GM23248 (cell line): Measurements from ENCODE around the gene CFAP45. TPM values are rescaled to one million over a fixed set of nuclear protein-coding genes. Genes with fewer than 3 reads are reported as not detected.

ENCODE experiments used
- DNase-seq: peaks from one replicate; pipeline ENCODE4 v3.0.0-alpha.2; 2015
- H2AFZ ChIP-seq: fragments of 200-600 bp; sonication (generic); 2 replicates; pipeline ENCODE4 v1.6.1; 2016; ENCODE audit warnings: antibody characterized with exemption
- H3F3A ChIP-seq: fragments of 200-600 bp; sonication (generic); 2 replicates; pipeline ENCODE4 v1.6.1; 2016; ENCODE audit warnings: mild to moderate bottlenecking, antibody characterized with exemption, mixed run types; ENCODE audit not compliant: insufficient read depth
- H3K27ac ChIP-seq: fragments of 200-600 bp; sonication (generic); 2 replicates; pipeline ENCODE4 v1.5.1; 2016; ENCODE audit warnings: mild to moderate bottlenecking
- H3K27me3 ChIP-seq: fragments of 200-600 bp; sonication (generic); replicated peaks from 2 replicates; pipeline ENCODE4 v1.6.1; 2016; ENCODE audit warnings: mild to moderate bottlenecking; ENCODE audit not compliant: insufficient read depth
- H3K36me3 ChIP-seq: fragments of 200-600 bp; sonication (generic); 2 replicates; pipeline ENCODE4 v1.6.1; 2016; ENCODE audit warnings: low read depth, mild to moderate bottlenecking
- H3K4me1 ChIP-seq: fragments of 200-600 bp; sonication (generic); 2 replicates; pipeline ENCODE4 v1.6.1; 2016; ENCODE audit warnings: mild to moderate bottlenecking; ENCODE audit not compliant: insufficient read depth
- H3K4me2 ChIP-seq: fragments of 200-600 bp; sonication (generic); one replicate; pipeline ENCODE4 v1.6.1; 2016; ENCODE audit warnings: mild to moderate bottlenecking; ENCODE audit not compliant: unreplicated experiment
- H3K4me3 ChIP-seq: fragments of 200-600 bp; sonication (generic); 2 replicates; pipeline ENCODE4 v1.5.1; 2016; ENCODE audit warnings: mild to moderate bottlenecking
- H3K79me2 ChIP-seq: fragments of 200-600 bp; sonication (generic); 2 replicates; pipeline ENCODE4 v1.6.1; 2016; ENCODE audit warnings: mild to moderate bottlenecking; ENCODE audit not compliant: insufficient read depth
- H3K9ac ChIP-seq: fragments of 200-600 bp; sonication (generic); 2 replicates; pipeline ENCODE4 v1.6.1; 2016; ENCODE audit warnings: mild to moderate bottlenecking
- H3K9me2 ChIP-seq: fragments of 200-600 bp; sonication (generic); 2 replicates; pipeline ENCODE4 v1.6.1; 2016; ENCODE audit warnings: mixed run types, mild to moderate bottlenecking, moderate library complexity; ENCODE audit not compliant: insufficient read depth
- H3K9me3 ChIP-seq: fragments of 200-600 bp; sonication (generic); one replicate; pipeline ENCODE4 v1.6.1; 2017; ENCODE audit warnings: low read depth
- H4K20me1 ChIP-seq: fragments of 200-600 bp; sonication (generic); 2 replicates; pipeline ENCODE4 v1.6.0; 2016; ENCODE audit not compliant: insufficient read depth
- EZH2 ChIP-seq: fragments of 200-600 bp; sonication (generic); IDR thresholded peaks from 2 replicates; pipeline ENCODE4 v1.6.1; 2018; ENCODE audit warnings: antibody characterized with exemption, mild to moderate bottlenecking; ENCODE audit not compliant: insufficient read depth, poor library complexity, severe bottlenecking
- EZH2phosphoT487 ChIP-seq: fragments of 200-600 bp; sonication (generic); IDR thresholded peaks from 2 replicates; pipeline ENCODE4 v1.6.1; 2018; ENCODE audit warnings: antibody characterized with exemption, moderate library complexity, mild to moderate bottlenecking, low read depth; ENCODE audit not compliant: insufficient read depth
- WGBS, 2 experiments: methylation state at CpG; one replicate each; pipeline ENCODE4 v1.1.6; 2015 to 2017; ENCODE audit warnings: low lambda C conversion rate in 2 of 2, low coverage in 1 of 2; ENCODE audit errors: missing lambda C conversion rate in 2 of 2; 5-methylcytosine and 5-hydroxymethylcytosine counted together
- in situ Hi-C: fragments of 300-500 bp; cut with MboI; formaldehyde crosslinking; loops from 2 replicates; pipeline ENCODE4 v1.15.0; 2020
- polyA plus RNA-seq: library from polyadenylated mRNA; unstranded; fragments of >200 nt; fragmentation: Nextera tagmentation; extraction: Ambion mirVana; gene quantifications from 2 replicates; pipeline ENCODE4 v1.2.1, GENCODE V29; 2016
- total RNA-seq: library from RNA; depleted of rRNA; stranded (reverse); fragments of >200 nt; shearing (Covaris generic); gene quantifications from 2 replicates; pipeline ENCODE4 v1.2.3, GENCODE V29; 2014

CFAP45 gene
- total and polyA plus RNA-seq, 2 experiments from 2014 or later = 0.51 TPM; not detected in 1

DNA sequence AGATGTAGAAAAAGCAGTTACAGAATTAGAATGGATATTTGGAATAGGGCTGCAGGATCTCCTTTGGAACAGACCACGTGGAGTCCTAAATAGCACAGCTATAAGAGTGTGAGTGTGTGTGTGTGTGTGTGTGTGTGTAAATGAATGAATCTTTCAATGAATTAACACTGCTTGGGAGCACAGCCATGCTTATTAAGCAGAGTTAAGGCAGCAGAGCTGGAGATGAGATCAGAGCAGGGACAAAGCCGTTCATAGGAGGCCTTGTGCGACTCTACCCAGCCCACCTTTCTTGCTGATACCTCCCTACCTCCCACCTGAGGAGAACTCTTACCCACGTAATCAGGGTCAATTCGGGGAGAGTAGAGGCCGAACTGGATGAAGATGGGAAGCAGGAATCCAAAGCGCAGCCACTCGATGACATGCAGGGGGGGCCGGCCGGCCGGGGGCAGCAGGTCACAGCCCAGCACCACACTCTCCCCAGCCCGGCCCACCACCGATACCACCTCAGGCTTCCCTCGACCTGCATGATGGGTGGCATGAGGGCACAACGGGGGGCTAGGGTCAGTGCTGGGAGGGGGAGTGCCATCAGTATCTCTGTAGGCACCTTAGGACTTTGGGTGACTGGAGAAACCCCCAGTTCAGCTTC lies 42.8 kb upstream of the CFAP45 start:
- Histone ChIP-seq H3K4me3 (no peak overlapping the region), H2AFZ (no peak overlapping the region), H3K27me3 (peaks cover 4% of the 10 kb centered on the region; the same call in 1 of the 2 replicates), H3F3A (no peaks in the 10 kb centered on the region), H3K79me2 (no peaks in the 10 kb centered on the region), H3K4me1 (no peaks in the 10 kb centered on the region), H3K9ac (no peak overlapping the region), H3K9me2 (no peaks in the 10 kb centered on the region), H3K27ac (no peak overlapping the region), H3K9me3 (no peaks in the 10 kb centered on the region), H4K20me1 (no peaks in the 10 kb centered on the region), H3K4me2 (no peak overlapping the region), H3K36me3 (no peaks in the 10 kb centered on the region)
- no peak for DNase-seq
- WGBS, 2 experiments = 61 to 69% methylated on average over 11 to 15 of the region's 15 CpGs
- in situ Hi-C loops = no loop called here
- TF ChIP-seq EZH2phosphoT487 (no peak), EZH2 (no peak)

DNA sequence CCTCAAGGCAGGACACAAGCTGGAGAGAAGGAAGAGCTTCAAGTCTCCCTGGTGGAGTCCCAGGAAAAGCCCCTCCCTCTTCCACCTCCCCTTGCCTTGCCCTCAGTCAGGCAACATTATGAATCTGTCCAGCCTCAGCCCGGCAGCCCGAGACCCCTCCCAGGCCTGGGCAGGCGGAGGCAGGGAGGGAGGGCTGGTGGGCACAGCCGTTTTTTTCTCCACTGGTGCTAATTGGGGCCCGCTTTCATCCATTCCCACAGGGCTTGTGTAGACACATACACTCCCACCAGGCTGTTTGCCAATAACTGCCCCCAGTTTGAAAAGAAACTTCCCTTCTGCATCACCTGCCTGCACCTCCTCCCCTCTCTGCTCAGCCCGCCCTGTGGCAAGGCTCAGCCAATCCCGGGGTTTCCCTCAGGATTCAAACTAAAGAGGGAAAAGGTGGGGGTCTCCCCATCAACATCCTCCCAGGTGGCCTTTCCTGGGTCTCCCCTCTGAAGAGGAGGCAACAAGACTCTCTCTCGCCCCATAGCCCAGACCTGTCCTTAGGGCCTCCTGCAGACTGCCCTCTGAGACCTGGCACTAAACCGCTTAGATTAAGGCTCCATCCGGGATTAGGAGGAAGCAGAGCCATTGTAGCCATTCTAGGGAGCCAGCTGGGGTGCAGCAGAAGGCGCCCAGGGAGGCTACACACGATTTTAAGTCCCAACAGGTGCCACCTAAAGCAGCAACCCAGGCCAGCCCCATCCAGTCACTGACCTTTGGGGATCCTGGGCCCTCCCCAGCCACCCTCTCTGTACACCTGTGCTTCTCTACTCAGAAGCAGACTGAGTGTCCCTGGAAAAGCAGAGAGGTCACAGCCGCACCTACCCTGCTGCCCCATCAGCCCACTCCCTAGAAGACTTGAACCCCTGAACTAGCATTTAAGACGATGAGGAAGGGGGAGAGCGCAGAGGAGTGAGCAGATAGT lies 41.9 kb upstream of the CFAP45 start:
- H3K9me2 ChIP-seq = no peaks in the 10 kb centered on the region
- H3K79me2 ChIP-seq = no peaks in the 10 kb centered on the region
- no peak overlapping the region for H3K9ac ChIP-seq
- H3K4me2 ChIP-seq = no peak overlapping the region
- peaks cover 4% of the 10 kb centered on the region; the same call in 1 of the 2 replicates for H3K27me3 ChIP-seq
- H3K4me1 ChIP-seq = no peaks in the 10 kb centered on the region
- in situ Hi-C loops = no loop called here
- no peak overlapping the region for H2AFZ ChIP-seq
- H3F3A ChIP-seq = no peaks in the 10 kb centered on the region
- no peak overlapping the region for H3K4me3 ChIP-seq
- TF ChIP-seq EZH2 (no peak), EZH2phosphoT487 (no peak)
- DNase-seq = no peak
- no peaks in the 10 kb centered on the region for H3K9me3 ChIP-seq
- no peaks in the 10 kb centered on the region for H4K20me1 ChIP-seq
- H3K27ac ChIP-seq = no peak overlapping the region
- no peaks in the 10 kb centered on the region for H3K36me3 ChIP-seq
- 58% methylated on average over 14 to 15 of the region's 15 CpGs for WGBS, 2 experiments

DNA sequence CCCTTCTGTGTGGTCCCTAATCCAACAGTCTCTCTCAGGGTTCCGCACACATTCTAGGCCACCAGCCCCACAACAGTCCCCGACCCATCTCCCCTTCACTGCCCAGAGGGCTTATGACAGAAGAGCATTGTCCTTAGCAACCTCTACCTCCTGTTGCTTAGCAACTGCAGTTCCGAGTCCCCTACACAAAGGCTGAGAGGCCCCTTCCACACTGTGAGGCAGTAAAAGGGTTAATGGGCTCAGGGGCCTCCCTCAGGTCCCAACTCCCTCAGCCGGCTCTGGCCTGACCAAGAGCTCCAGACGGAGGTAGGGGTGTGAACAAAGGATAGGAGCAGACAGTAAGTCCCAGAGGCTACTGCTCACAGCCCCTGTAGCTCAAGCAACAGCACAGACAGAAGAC lies 41.2 kb upstream of the CFAP45 start:
- Histone ChIP-seq H3K4me2 (no peak overlapping the region), H3K79me2 (no peaks in the 10 kb centered on the region), H3K9me3 (no peaks in the 10 kb centered on the region), H4K20me1 (no peaks in the 10 kb centered on the region), H3K27me3 (peaks cover 4% of the 10 kb centered on the region; the same call in 1 of the 2 replicates), H3F3A (no peaks in the 10 kb centered on the region), H3K9ac (no peak overlapping the region), H3K36me3 (no peaks in the 10 kb centered on the region), H3K27ac (no peak overlapping the region), H2AFZ (no peak overlapping the region), H3K4me3 (no peak overlapping the region), H3K4me1 (no peaks in the 10 kb centered on the region), H3K9me2 (no peaks in the 10 kb centered on the region)
- DNase-seq = no peak
- no peak for TF ChIP-seq EZH2
- TF ChIP-seq EZH2phosphoT487 = no peak
- WGBS, 2 experiments = 74 to 81% methylated on average over 5 of the region's 5 CpGs
- in situ Hi-C loops = no loop called here

DNA sequence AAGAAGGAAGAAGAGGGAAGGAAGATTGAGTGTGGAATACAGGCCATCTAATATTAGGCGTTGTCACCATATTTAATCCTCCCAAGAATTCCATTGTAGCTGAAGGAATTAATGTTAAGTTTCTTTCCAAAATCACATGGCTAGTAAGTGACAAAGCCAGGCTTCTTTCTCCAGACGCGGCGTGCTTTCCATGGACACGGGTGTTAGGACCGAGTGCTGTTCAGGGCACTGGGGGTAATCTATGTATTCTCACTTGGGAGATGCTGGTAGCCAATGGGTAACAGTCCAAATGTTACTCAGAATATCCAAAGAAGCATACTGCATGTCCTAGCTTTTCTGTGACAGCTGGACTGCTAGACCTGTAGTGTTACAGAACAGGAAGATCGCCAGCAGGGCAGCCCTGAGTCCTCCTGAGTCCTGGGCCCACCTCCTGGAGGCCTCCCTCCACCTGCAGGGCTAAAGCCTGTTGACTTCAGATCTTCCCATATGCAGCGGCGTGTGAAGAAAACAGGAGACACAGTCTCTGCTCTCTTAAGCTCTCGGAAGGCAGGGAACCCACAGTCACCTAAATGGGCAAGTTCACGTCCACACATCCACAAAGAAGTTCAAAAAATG lies 40.1 kb upstream of the CFAP45 start:
- no peak for DNase-seq
- no peak overlapping the region for H3K4me2 ChIP-seq
- in situ Hi-C loops = no loop called here

More for the DNA sequence above, 40.1 kb upstream of the CFAP45 start:
- Histone ChIP-seq H3K9ac (no peak overlapping the region), H3K4me3 (no peak overlapping the region), H3K27me3 (peaks cover 4% of the 10 kb centered on the region; the same call in 1 of the 2 replicates), H4K20me1 (no peaks in the 10 kb centered on the region), H3K79me2 (no peaks in the 10 kb centered on the region), H3K9me3 (no peaks in the 10 kb centered on the region), H2AFZ (no peak overlapping the region), H3K27ac (no peak overlapping the region), H3F3A (no peaks in the 10 kb centered on the region), H3K4me1 (no peaks in the 10 kb centered on the region), H3K36me3 (no peaks in the 10 kb centered on the region), H3K9me2 (no peaks in the 10 kb centered on the region)
- 85 to 86% methylated on average over 11 of the region's 11 CpGs for WGBS, 2 experiments
- TF ChIP-seq EZH2 = no peak
- TF ChIP-seq EZH2phosphoT487 = no peak
